HG03575 (cell line): ENCODE data around the gene CCDC80.
"Not testable (repeated sequence)": the region's sequence is repeated elsewhere in the genome, so short reads cannot be mapped to it uniquely, and the experiment has no call there.

Source experiments
- ATAC-seq: cut with Tn5 transposase; IDR thresholded peaks from one replicate; pipeline ENCODE4 v1.9.1; 2021; ENCODE audit not compliant: unreplicated experiment, insufficient number of reproducible peaks, low FRiP score; ENCODE audit errors: extremely low read depth

Gene CCDC80

DNA sequence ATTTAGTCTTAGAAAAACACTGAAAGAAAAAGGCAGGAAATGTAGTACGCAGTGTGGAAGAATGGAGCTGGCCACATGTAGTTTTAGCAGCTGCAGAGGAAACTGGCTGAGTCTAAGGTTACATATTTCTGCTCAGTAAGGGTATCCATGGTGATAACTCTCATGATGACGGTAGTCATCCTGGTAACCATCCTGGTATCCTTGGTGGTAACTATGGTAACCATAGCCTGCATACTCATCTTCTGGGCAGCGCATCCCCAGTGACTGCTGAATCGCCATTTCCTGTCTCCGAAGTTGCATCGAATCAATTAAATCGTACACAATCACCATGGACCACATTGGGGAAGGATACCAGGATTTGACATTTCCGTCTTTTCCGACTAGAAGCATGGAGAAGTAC, 35.7 kb downstream of the CCDC80 start:
- no peak for ATAC-seq

DNA sequence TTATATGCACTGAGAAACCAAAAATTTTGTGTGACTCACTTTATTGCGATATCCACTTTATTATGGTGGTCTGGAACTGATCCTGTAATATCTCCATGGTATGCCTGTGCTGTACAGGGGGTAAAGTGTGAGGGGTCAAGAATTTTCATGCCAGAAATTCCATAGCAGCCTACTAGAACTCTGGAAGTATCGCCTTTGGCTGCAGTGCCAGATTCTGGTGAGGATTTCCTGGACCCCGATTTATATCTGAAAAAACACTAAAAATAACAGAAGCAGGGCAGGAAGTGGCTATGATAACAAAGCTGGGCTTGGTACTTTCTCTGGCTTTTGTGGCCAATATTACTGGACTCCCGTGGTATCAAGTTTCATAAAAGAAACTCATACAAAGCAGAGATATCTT, 36.4 kb downstream of the CCDC80 start:
- no peak for ATAC-seq

DNA sequence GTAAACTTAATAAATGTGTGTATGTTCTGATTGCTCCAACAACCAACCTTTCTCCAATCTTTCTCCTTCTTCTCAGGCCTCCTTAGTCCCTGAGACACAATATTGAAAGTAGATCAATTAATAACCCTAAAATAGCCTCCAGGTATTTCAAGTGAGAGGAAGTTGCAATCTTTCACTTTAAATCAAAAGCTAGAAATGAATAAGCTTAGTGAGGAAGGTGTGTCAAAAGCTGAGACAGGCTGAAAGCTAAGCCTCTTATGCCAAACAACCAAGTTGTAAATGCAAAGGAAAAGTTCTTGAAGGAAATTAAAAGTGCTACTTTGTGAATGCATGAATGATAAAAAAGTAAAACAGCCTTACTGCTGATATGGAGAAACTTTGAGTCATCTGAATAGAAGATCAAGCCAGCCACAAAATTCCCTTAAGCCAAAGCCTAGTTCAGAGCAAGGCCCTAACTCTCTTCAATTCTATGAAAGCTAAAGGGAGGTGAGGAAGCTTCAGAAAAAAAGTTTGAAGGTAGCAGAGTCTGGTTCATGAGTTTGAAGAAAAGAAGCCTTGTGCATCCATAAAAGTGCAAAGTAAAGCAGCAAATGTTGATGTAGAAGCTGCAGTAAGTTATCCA, 38.6 kb downstream of the CCDC80 start:
- no peak for ATAC-seq

DNA sequence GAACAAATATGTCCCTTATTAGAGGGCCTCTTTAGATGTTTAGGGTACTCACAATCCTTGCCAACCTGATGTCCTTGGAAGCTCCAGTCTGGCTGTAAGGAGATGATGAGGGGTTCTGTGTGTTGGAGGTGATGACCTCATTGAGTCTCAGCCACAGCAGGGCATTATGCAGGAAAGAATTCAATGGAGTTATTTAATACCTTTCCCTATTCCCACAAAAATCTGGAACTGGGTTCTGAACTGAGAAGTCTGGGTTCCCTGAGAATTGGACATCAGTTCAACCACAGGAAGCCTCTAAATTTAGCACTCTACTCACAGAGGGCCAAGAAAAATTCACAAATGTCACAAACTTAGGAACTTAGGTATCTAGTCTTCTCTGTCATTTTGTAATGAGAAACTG, 42.2 kb downstream of the CCDC80 start:
- ATAC-seq: no peak

DNA sequence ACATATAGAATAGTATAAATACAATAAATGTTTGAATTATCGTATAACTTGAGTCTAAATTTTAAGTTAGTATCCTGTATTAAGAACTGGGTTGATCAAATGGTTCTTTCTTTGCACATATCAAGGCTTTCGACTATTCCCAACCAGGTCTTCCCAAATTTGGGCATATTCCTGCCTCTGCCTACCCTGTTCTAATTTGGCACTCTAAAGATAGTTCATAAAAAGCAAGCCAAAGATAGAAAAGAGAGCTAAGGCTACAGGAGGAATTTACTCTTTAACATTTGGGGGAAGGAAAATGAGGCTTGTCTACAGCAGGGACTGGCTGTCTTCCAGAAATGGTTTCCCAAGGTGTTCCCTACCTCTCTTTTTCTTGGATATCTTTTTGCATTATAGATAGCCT, 43.0 kb downstream of the CCDC80 start:
- no peak for ATAC-seq

DNA sequence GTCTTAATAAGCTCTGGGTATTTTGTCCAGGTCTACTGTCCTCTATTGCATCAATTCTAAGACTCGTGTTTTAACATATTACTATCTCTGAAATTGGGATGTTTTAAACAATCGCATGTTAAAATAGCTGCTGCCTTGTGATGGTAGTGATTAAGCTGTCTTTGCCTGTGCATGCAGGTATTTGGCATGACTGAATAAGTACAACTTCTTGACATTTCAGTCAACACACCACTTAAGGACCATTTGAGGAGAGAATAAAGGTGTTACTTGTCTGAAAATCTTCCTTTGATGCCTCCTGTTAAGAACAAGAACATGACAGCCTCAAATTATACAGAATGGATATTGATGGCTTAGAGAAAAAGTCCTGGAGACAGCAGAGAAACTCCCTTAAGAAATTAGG, 46.1 kb downstream of the CCDC80 start:
- no peak for ATAC-seq

DNA sequence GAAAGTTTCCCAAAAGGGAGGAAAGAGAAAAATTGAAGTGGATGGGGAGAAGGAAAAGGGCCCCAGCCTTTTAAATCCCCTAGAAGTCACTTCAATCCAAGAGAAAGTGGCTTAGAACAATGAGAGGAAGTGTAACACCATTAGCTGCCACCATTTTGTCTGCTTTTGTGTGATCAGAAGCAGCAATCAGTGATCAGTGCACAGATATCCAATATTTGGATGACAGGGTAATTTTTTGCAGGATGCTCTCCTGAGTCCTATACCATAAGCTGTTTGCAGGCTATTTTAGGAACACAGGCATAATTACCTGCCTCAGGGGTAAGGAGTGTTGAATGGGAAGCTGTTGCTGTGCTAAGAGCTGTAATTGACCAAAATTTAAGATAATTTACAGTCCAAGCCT, 47.7 kb downstream of the CCDC80 start:
- no peak for ATAC-seq

DNA sequence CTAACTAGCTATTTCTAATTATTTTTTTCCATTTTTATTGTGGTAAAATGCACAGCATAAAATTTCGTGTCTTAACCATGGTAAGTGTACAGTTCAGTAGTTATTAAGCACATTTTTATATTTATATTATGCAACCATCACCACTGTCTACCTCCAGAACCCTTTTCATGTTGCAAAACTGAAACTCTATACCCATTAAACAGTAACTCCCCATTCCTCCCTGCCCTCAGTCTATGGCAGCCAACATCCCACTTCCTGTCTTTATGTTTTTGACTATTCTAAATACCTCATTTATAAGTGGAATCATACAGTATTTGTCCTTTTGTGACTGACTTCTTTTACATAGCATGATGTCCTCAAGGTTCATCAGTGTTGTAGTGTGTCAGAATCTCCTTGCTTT, 53.6 kb downstream of the CCDC80 start:
- ATAC-seq: no peak

DNA sequence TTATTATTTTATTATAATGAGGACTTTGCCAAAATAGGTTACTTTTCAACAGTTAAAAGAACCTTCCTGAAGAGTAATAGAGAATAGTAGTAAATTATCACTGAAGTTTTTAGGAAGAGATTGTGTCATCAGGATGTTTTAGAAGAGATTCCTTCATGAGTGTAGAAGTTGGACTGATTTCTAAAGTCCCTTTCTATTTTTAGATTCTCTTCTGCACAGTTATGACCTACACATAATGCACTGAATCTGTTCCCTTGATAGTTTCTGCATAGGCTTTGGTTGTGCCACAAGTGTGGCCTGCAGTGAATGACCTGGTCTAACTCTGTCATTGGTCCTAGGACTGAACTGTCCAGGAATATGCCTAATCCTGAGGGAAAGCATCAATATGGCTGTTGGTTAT, 55.2 kb downstream of the CCDC80 start:
- no peak for ATAC-seq

DNA sequence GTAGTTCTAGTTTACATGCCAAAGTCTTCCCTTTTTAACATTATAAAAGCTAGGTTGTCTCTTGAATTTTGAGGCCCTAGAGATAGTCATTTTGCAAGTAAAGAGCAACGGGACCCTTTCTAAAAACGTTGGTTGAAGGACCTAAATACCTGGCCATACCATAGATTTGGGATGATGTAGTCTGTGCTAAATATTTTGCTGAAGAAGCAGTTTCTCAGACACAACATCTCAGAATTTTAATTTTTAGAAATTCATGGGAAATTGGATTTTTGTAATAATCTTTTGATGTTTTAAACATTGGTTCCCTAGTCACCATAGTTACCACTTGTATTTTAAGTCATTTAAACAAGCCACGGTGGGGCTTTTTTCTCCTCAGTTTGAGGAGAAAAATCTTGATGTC, 57.8 kb downstream of the CCDC80 start:
- ATAC-seq: no peak

DNA sequence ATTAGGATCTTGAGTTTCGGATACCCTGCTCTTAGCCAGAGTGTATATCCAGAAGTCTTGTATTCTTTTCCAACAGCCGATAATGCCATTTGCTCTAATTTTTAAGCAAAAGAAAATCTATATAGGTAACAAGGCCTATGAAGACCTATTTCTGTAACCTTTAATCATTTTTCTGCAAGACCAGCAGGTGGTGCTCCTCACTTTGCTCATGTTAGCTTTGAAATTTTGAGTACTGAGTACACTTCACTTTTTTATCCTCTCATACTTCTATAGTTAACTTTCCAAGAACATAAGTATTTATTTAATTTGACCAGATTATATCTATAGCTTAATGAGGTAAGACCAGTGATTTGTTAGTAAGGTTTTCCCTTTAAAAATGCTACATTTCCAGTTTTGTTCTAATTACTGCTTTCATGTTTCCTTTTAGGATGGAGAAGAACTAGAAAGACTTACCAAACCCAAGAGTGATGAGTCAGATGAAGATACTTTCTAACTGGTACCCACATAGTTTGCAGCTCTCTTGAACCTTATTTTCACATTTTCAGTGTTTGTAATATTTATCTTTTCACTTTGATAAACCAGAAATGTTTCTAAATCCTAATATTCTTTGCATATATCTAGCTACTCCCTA, 58.6 kb downstream of the CCDC80 start:
- ATAC-seq: no peak

DNA sequence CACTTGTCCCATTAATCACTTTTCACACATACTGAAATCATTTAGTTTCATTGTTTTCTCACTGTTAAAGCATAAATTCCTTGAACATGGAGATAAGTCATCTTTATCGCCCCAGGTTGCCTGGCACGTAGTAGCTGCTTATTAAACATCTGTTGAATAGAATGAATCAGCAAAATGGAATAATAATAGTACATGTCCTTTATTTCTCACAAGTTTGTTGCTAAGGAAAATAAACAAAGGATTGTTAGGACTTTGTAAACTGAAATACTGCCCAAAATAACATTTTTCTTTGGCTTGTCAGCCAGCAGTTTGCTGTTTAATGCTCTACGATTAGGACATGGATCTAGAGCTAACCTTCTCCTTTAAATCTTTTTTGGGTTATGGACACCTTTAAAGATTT, 61.2 kb downstream of the CCDC80 start:
- ATAC-seq: no peak

DNA sequence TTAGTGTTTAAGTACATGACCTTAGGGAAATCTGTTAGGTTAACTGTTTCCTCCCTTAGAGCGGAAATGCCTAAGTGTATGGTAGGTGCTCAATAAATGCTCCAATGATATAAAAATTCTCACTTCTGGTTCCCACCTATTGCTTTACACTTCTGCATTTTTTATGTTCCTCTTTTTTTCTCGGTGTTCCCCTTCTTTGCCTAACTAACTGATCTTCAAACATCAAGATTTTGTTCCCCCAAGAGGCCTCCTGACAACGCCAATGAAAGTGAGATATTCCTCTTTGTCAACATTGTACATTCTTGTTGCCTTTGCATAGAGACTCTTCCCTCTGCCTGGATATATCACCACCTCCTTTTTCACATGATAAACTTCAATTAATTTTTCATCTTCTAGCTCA, 61.7 kb downstream of the CCDC80 start:
- no peak for ATAC-seq

DNA sequence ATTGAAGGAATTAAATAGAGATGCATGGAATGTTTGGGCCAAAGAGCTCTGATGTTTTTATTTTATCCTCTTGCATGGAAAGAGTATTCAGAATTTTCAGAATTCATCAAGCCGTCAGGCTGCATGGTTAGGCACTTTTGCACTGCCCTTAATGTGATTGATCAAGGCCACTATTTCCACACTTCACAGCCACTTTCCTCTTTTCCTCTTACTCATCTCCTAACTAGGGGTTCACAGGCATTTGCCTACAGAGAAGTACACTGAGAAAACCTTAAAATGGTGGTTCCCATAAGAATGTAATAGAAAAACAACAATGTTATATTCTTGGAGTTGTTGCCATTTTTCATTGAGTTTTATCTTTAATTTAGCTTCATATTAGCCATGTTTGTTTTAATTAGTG, 68.2 kb downstream of the CCDC80 start:
- no peak for ATAC-seq

DNA sequence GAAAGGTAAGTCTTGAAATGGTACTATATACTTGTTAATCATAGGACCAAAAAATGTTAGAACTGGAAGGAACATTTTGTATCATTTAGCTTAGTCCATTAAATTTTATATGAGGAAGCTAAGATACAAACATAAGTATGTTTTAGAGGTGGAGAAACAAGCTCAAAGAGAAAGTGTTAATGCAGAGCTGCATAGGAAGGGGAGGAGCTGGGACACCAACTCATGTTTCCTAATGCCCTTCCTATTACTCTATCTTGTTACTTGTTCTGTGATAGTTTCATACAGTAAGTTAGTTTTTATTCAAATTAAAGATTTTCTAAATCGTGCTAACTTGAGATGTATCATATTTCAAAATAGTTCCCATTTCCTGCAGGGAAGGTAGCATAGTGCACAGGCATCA, 71.7 kb downstream of the CCDC80 start:
- ATAC-seq: no peak

DNA sequence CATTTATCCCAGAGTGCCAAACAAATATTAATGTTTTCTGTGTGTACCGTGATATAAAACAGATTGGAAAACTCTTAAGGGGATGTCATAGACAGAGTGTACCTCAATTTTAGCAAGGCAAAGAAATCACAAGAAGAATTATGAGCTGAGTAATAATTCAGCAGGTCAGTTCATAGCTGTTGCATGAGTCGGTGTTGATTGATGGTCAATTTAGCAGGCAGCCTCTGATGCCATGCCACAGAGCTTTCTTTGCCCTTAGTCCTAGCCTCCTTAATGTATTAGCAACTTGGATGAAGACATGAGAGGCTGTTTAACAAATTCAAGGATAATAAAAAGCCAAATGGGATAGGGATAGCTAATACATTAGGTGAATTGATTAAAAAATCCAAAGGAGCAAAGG, 72.3 kb downstream of the CCDC80 start:
- no peak for ATAC-seq

DNA sequence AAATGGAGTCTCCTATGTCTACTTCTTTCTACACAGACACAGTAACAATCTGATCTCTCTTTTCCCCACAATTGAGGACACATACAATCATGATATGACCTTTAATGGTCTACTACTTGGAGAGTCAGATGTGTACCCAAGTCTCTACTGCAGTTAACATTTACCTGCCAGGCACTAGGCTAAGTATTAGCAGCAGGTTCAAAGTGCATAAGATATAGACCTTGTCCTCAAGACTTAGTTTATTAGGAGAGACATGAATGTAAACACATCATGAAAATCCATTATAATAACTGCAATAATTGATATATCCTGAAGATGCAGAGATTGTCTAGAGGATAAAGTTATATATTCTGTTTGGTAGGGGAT, 76.0 kb downstream of the CCDC80 start:
- no peak for ATAC-seq

DNA sequence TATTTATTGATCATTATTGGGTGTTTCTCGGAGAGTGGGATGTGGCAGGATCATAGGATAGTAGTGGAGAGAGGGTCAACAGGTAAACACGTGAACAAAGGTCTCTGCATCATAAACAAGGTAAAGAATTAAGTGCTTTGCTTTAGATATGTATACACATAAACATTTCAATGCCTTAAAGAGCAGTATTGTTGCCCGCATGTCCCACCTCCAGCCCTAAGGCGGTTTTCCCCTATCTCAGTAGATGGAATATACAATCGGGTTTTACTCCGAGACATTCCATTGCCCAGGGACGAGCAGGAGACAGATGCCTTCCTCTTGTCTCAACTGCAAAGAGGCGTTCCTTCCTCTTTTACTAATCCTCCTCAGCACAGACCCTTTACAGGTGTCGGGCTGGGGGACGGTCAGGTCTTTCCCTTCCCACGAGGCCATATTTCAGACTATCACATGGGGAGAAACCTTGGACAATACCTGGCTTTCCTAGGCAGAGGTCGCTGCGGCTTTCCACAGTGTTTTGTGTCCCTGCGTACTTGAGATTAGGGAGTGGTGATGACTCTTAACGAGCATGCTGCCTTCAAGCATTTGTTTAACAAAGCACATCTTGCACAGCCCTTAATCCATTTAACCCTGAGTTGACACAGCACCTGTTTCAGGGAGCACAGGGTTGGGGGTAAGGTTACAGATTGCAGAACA, 76.5 kb downstream of the CCDC80 start:
- not testable (repeated sequence) for ATAC-seq

DNA sequence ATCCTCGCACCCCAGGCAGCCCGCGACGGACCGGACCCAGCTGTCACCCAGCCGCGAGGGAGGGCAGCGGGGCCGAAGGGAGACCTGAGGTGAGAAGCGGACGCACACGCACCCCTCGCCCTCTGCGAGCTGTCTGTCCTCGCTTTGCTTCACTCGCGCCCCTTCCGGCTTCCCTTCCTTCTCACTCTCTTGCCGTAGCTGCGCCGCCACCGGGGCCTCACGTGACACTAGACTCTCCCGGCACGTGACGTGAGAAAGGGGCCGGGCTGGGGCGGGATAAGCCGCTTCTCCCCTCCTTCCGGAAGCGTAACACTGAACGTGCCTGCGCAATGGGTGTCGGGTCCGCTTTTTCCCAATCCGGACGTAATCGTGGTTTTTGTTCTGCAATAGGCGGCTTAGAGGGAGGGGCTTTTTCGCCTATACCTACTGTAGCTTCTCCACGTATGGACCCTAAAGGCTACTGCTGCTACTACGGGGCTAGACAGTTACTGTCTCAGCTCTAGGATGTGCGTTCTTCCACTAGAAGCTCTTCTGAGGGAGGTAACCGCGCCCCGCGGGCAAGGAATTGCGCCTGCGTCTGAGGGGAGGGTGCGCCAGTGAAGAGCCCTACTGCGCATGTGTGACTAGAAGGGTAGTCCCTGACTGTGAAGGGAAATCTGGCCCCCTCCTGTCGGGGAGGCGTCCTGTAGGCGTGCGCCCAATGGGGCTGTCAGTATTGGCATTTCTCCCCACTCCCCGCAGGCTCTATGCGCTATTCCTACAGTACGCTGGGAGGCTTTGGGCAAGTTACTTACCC, 79.0 kb downstream of the CCDC80 start, which contains the start of the genes ATG3 and SLC35A5:
TSS of gene ATG3 (minus strand) at position 229 of the 796 bp plus-strand sequence. CDS start 434 bp downstream, outside the sequence.
TSS of gene SLC35A5 (plus strand) at position 312 of the 796 bp plus-strand sequence. CDS start 1,359 bp downstream, outside the sequence.
- peak; percentile 52 for ATAC-seq

DNA sequence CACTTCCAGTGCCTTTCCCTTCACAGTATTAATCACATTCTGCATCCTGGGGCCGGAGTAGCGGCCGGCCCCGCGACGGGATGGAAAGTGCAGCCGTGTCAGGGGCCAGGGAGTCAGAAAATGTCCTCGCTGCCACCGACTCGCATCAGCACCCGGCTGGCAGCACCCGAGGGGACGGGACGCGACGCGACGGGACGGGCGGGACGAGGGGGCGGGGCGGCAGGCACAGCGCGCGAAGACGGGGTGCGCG, 79.5 kb downstream of the CCDC80 start:
- peak; percentile 21 for ATAC-seq
